Measurements from ENCODE around the gene CFAP141.
"Not testable (repeated sequence)": the region's sequence is repeated elsewhere in the genome, so short reads cannot be mapped to it uniquely, and the experiment has no call there.

CFAP141 gene

DNA sequence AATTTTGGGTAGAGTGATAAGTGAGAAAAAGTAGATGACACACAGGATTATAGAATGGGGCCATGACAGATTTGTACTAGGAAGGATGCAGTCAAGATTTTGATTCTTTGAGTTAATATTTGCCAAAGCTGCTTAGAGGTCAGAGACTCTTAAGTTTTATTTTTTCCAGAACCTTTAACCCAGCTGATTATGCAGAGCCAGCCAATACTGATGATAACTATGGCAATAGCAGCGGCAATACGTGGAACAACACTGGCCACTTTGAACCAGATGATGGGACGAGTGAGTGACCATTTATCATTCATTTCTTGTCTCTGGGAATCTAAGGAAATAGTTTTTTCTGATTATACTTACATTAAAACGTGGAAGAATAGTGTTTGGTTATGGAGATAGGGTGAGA, 30.7 kb upstream of the CFAP141 start:
- no peak overlapping the region for H3K4me3 ChIP-seq (ENCODE audit: low read length)
- no peak for DNase-seq (ENCODE audit: low read depth)
- TF ChIP-seq, protein P1, sequence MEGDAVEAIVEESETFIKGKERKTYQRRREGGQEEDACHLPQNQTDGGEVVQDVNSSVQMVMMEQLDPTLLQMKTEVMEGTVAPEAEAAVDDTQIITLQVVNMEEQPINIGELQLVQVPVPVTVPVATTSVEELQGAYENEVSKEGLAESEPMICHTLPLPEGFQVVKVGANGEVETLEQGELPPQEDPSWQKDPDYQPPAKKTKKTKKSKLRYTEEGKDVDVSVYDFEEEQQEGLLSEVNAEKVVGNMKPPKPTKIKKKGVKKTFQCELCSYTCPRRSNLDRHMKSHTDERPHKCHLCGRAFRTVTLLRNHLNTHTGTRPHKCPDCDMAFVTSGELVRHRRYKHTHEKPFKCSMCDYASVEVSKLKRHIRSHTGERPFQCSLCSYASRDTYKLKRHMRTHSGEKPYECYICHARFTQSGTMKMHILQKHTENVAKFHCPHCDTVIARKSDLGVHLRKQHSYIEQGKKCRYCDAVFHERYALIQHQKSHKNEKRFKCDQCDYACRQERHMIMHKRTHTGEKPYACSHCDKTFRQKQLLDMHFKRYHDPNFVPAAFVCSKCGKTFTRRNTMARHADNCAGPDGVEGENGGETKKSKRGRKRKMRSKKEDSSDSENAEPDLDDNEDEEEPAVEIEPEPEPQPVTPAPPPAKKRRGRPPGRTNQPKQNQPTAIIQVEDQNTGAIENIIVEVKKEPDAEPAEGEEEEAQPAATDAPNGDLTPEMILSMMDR (conservative IDR thresholded peaks at IDR 0.05; ENCODE audit: low read depth, low read length): no peak

DNA sequence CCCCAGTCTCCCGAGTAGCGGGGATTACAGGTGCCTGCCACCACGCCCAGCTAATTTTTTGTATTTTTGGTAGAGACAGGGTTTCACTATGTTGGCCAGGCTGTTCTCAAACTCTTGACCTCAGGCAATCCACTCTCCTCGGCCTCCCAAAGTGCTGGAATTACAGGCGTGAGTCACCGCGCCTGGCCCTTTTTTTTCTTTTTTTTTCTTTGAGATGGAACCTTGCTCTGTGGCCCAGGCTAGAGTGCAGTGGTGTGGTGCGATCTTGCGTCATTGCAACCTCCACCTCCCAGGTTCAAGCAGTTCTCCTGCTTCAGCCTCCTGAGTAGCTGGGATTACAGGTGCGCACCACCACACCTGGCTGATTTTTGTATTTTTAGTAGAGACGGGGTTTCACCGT, 27.0 kb upstream of the CFAP141 start:
- not testable (repeated sequence) for DNase-seq (ENCODE audit: low read depth); H3K4me3 ChIP-seq (ENCODE audit: low read length)

DNA sequence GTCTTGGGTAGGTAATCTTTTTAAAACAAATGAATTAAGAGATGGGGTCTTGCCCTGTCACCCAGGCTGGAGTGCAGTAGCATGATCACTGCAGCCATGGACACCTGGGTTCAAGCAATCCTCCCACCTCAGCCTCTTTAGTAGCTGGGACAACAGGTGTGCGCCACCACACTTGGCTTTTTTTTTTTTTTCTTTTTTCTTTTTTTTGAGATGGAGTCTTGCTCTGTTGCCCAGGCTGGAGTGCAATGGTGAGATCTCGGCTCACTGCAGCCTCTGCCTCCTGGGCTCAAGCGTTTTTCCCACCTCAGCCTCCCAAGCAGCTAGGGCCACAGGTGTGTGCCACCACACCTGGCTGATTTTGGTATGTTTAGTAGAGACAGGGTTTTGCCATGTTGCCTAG, 25.0 kb upstream of the CFAP141 start:
- DNase-seq (ENCODE audit: low read depth); H3K4me3 ChIP-seq (ENCODE audit: low read length): not testable (repeated sequence)

DNA sequence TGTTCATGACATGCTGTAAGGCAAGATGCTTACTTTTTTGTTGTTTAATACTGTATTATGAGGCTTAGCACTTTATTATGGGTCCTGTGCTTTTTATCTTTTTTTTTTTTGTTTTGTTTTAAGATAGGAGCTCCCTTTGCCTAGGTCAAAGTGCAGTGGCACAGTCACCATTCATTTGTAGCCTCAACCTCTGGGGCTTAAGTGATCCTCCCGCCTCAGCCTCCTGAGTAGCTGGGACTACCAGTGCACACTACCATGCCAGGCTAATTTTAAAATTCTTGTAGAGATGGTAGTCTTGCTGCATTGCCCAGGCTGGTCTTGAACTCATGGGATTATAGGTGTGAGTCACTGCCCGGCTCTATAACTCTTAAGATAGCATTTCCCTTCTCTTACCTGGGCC, 19.2 kb upstream of the CFAP141 start:
- H3K4me3 ChIP-seq (ENCODE audit: low read length): no peak overlapping the region
- TF ChIP-seq, protein P1 (conservative IDR thresholded peaks at IDR 0.05; ENCODE audit: low read depth, low read length): no peak
- DNase-seq (ENCODE audit: low read depth): no peak

DNA sequence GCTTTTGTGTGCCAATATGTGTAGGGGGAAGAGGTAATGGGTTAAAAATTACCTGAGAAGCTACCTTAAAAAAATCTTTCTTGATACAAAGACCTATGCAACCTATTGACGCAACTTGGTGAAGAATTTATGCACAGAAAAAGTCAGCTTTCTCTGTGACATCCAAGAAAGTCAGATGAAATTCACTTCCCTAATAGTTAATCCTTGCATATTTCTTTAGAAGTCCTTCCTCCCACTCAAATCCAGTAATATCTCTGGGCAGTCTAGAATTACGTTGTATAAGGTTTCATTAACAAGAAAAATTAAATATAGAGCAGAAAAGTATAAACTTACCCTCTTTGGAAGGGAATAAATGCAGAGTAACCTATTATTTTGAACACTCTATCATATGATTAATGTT, 17.5 kb upstream of the CFAP141 start:
- no peak for DNase-seq (ENCODE audit: low read depth)
- TF ChIP-seq, protein P1 (conservative IDR thresholded peaks at IDR 0.05; ENCODE audit: low read depth, low read length): no peak
- peak overlapping the region; percentile 5 for H3K4me3 ChIP-seq (ENCODE audit: low read length)

DNA sequence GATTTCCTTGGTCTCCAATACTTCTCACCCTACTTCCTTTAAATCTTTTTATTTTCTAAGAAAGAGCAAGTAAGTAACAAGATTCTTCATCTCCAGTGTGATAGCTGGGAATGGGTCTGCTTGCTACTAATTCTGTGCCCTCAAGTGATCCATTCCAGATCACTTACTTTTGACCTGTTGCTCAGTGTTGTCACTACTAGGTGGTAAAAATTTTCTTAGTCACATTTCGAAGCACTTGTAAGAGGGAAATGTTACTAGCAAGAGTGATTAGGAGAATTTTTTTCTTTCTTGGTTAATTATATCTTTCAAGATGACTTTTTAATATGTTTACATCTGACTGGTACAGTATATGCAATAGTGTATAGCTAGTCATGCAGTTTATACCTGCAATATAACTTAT, 16.8 kb upstream of the CFAP141 start:
- DNase-seq (ENCODE audit: low read depth): no peak
- TF ChIP-seq, protein P1 (conservative IDR thresholded peaks at IDR 0.05; ENCODE audit: low read depth, low read length): no peak
- peak overlapping the region; percentile 5 for H3K4me3 ChIP-seq (ENCODE audit: low read length)

DNA sequence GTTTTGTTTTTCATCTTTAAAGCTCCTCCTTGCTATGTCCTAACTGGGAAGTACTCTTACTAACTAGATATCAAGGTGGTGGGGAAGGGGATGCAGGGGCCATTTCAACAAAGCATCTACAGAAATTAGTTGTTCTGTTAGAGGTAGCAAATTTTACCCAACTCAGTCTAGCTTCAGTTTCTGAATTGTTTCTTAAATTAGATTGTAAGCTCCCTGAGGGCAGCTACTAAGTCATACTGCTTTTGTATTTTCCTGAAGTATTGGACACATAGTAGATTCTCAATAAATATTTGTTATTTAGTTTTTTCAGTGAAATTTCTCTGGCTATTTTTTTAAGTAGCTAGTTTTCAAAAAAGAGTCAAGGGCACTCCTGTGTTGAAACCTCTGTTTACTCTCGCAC, 16.4 kb upstream of the CFAP141 start:
- no peak for DNase-seq (ENCODE audit: low read depth)
- TF ChIP-seq, protein P1 (conservative IDR thresholded peaks at IDR 0.05; ENCODE audit: low read depth, low read length): no peak
- peak overlapping the region; percentile 84 for H3K4me3 ChIP-seq (ENCODE audit: low read length)

DNA sequence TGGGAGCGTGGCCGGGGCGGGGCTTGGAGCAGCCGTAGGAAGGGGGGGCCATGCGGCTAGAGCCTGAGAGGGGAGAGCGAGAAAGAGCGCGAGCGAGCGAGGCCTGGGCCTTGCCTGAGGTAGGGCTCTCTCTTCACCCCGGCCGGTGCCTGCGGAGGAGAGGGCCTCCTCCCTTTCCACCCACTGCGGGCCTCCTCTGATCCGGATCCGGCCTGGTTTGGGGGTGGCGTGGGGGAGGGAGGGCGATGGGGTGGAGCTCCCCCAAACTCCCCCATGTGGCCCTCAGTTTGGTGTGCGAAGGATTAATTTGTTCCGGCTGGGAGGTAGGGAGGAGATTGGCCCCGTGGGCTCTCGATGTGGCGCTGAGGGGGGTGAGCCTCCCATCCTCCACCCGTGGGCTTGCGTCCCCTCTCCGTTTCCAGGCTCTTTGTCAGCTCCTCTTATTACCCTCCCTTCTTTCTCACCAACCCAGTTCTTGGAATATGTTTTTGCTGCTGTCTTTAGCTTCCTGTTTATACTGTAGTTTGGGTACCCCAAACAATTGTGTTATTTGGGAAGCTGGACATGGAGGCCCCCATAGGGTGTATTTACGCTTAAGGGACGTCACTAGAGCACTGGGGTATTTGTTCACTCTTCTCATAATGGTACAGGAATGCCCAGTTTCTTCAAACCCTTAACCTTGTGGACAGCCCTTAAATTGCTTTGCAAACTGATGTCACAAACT, 15.3 kb upstream of the CFAP141 start:
- TF ChIP-seq, protein P1 (conservative IDR thresholded peaks at IDR 0.05; ENCODE audit: low read depth, low read length): no peak
- peak overlapping the region; percentile 84 for H3K4me3 ChIP-seq (ENCODE audit: low read length)
- DNase-seq (ENCODE audit: low read depth): no peak
